ENCODE results near the gene CDK9. TPM values are rescaled to one million over a fixed set of nuclear protein-coding genes. Genes with fewer than 3 reads are reported as not detected.
"Not testable (repeated sequence)": the region's sequence is repeated elsewhere in the genome, so short reads cannot be mapped to it uniquely, and the experiment has no call there.

Gene CDK9
- total and polyA plus RNA-seq, 2 experiments from 2014 or later: 58.5 to 84.3 TPM

GRCh38 chr9:127755061-127756060 is 30.5 kb upstream of the CDK9 start:
- peak overlapping the region; percentile 96 for H3K4me3 ChIP-seq
- no peaks in the 10 kb centered on the region for H3K9me3 Mint-ChIP-seq
- no peaks in the 10 kb centered on the region; the same call in 2 of the 3 replicates for H3K36me3 Mint-ChIP-seq (ENCODE audit: low read depth)
- H3F3A ChIP-seq (replicated peaks; ENCODE audit: low read depth): no peaks in the 10 kb centered on the region
- peak overlapping the region; percentile 99 for H3K4me2 ChIP-seq
- ATAC-seq: peak; percentile 58
- no peaks in the 10 kb centered on the region; the same call in 2 of the 3 replicates for H3K4me1 Mint-ChIP-seq
- H3K79me2 ChIP-seq (replicated peaks; ENCODE audit: insufficient read depth): no peaks in the 10 kb centered on the region
- H3K4me3 Mint-ChIP-seq: peak overlapping the region; percentile 65
- TF ChIP-seq, protein P1, sequence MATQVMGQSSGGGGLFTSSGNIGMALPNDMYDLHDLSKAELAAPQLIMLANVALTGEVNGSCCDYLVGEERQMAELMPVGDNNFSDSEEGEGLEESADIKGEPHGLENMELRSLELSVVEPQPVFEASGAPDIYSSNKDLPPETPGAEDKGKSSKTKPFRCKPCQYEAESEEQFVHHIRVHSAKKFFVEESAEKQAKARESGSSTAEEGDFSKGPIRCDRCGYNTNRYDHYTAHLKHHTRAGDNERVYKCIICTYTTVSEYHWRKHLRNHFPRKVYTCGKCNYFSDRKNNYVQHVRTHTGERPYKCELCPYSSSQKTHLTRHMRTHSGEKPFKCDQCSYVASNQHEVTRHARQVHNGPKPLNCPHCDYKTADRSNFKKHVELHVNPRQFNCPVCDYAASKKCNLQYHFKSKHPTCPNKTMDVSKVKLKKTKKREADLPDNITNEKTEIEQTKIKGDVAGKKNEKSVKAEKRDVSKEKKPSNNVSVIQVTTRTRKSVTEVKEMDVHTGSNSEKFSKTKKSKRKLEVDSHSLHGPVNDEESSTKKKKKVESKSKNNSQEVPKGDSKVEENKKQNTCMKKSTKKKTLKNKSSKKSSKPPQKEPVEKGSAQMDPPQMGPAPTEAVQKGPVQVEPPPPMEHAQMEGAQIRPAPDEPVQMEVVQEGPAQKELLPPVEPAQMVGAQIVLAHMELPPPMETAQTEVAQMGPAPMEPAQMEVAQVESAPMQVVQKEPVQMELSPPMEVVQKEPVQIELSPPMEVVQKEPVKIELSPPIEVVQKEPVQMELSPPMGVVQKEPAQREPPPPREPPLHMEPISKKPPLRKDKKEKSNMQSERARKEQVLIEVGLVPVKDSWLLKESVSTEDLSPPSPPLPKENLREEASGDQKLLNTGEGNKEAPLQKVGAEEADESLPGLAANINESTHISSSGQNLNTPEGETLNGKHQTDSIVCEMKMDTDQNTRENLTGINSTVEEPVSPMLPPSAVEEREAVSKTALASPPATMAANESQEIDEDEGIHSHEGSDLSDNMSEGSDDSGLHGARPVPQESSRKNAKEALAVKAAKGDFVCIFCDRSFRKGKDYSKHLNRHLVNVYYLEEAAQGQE (IDR thresholded peaks at IDR 0.05; ENCODE audit: unreplicated experiment): no peak
- peak; percentile 63 for TF ChIP-seq POLR2AphosphoS5 (IDR thresholded peaks at IDR 0.05; ENCODE audit: low read depth)
- H3K36me3 ChIP-seq (ENCODE audit: insufficient read depth): no peaks in the 10 kb centered on the region
- H3K27ac Mint-ChIP-seq: no peak overlapping the region
- H3K27ac ChIP-seq (ENCODE audit: low read depth): no peak overlapping the region
- H2AFZ ChIP-seq: peak overlapping the region; percentile 95; the same call in 1 of the 2 replicates
- peaks cover 5% of the 10 kb centered on the region; the same call in 1 of the 2 replicates for H3K4me1 ChIP-seq (ENCODE audit: insufficient read depth)
- DNase-seq (ENCODE audit: low spot score): peak; percentile 87
- peaks cover 15% of the 10 kb centered on the region for H3K27me3 Mint-ChIP-seq (ENCODE audit: insufficient read depth, low read depth, poor library complexity)
- peaks cover 14% of the 10 kb centered on the region for H3K27me3 ChIP-seq (ENCODE audit: insufficient read depth)
- H3K9me2 ChIP-seq (ENCODE audit: insufficient read depth): no peaks in the 10 kb centered on the region
- H4K20me1 ChIP-seq (replicated peaks; ENCODE audit: insufficient read depth): peaks cover 20% of the 10 kb centered on the region

DNA sequence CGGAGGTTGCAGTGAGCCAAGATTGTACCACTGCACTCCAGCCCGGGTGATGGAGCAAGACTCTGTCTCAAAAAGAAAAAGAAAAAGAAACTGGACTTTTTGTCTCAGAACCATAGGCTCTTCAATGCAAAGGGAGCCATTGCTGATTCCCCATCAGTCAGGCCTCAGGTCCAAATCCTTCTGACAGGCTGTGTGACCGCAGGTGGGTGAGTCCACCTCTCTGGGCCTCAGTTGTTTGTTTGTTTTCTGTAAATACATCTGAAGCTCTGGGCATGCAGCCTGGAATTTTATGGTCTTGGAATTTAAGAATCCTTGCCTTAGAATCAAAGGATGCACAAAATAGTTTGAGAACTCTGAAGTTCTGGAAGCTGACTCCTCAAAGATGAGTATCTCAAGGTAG is 29.6 kb upstream of the CDK9 start:
- Histone ChIP-seq H3K9me2 (ENCODE audit: insufficient read depth) (no peaks in the 10 kb centered on the region), H3K4me3 (no peak overlapping the region), H3K27me3 (ENCODE audit: insufficient read depth) (peaks cover 14% of the 10 kb centered on the region), H3K4me1 (ENCODE audit: insufficient read depth) (peaks cover 5% of the 10 kb centered on the region; the same call in 1 of the 2 replicates), H2AFZ (no peak overlapping the region), H3F3A (replicated peaks; ENCODE audit: low read depth) (no peaks in the 10 kb centered on the region), H4K20me1 (replicated peaks; ENCODE audit: insufficient read depth) (0 out of 2 replicates have a peak, but pooled peaks cover 13% of the 10 kb centered on the region), H3K36me3 (ENCODE audit: insufficient read depth) (no peaks in the 10 kb centered on the region), H3K79me2 (replicated peaks; ENCODE audit: insufficient read depth) (no peaks in the 10 kb centered on the region), H3K4me2 (no peak overlapping the region), H3K27ac (ENCODE audit: low read depth) (no peak overlapping the region)
- TF ChIP-seq EZH2 (IDR thresholded peaks at IDR 0.05; ENCODE audit: low read depth, unreplicated experiment) (no peak), ETS1 (IDR thresholded peaks at IDR 0.05) (no peak), ZNF114 (CRISPR knock-in tag; IDR thresholded peaks at IDR 0.05) (no peak), NANOG (IDR thresholded peaks at IDR 0.05; ENCODE audit: borderline replicate concordance) (no peak), JUNB (IDR thresholded peaks at IDR 0.05; ENCODE audit: unreplicated experiment) (no peak), ZNF331 (CRISPR knock-in tag; IDR thresholded peaks at IDR 0.05; ENCODE audit: low read depth) (no peak), STAT1 (IDR thresholded peaks at IDR 0.05; ENCODE audit: unreplicated experiment) (no peak)
- Mint-ChIP-seq H3K27me3 (ENCODE audit: insufficient read depth, low read depth, poor library complexity) (peaks cover 18% of the 10 kb centered on the region), H3K4me3 (no peak overlapping the region), H3K9me3 (no peaks in the 10 kb centered on the region), H3K4me1 (peaks cover 3% of the 10 kb centered on the region; the same call in 1 of the 3 replicates), H3K36me3 (ENCODE audit: low read depth) (no peaks in the 10 kb centered on the region), H3K27ac (no peak overlapping the region)
- DNase-seq (ENCODE audit: low spot score) (no peak), ATAC-seq (no peak)

DNA sequence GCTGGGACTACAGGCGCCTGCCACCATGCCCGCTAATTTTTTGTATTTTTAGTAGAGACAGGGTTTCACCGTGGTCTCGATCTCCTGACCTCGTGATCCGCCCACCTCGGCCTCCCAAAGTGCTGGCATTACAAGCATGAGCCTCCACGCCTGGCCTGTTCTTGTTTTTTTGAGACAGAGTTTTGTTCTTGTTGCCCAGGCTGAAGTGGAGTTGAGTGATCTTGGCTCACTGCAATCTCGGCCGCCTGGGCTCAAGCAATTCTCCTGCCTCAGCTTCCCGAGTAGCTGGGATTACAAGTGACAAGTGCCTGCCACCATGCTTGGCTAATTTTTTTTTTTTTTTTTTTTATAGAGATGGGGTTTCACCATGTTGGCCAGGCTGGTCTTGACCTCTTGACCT is 29.1 kb upstream of the CDK9 start:
- not testable (repeated sequence) for H3K36me3 Mint-ChIP-seq (ENCODE audit: low read depth); H3K4me2 ChIP-seq; H3F3A ChIP-seq (replicated peaks; ENCODE audit: low read depth); DNase-seq (ENCODE audit: low spot score); H3K4me3 ChIP-seq; H3K27ac Mint-ChIP-seq; H3K9me2 ChIP-seq (ENCODE audit: insufficient read depth); H3K4me1 Mint-ChIP-seq; ATAC-seq; H3K9me3 Mint-ChIP-seq; H3K27ac ChIP-seq (ENCODE audit: low read depth); H4K20me1 ChIP-seq (replicated peaks; ENCODE audit: insufficient read depth); H3K79me2 ChIP-seq (replicated peaks; ENCODE audit: insufficient read depth); H2AFZ ChIP-seq; H3K36me3 ChIP-seq (ENCODE audit: insufficient read depth); H3K4me3 Mint-ChIP-seq
- Histone ChIP-seq H3K27me3 (ENCODE audit: insufficient read depth) (peaks cover 14% of the 10 kb centered on the region), H3K4me1 (ENCODE audit: insufficient read depth) (peaks cover 10% of the 10 kb centered on the region; the same call in 1 of the 2 replicates)
- peaks cover 18% of the 10 kb centered on the region for H3K27me3 Mint-ChIP-seq (ENCODE audit: insufficient read depth, low read depth, poor library complexity)
